GM23338 (cell line): ENCODE data around the gene TBC1D2B. TPM values are rescaled to one million over a fixed set of nuclear protein-coding genes. Genes with fewer than 3 reads are reported as not detected.
A peak's percentile ranks its signal among the peaks of the same experiment; 100 is the strongest.
"Not testable (repeated sequence)": the region's sequence is repeated elsewhere in the genome, so short reads cannot be mapped to it uniquely, and the experiment has no call there.

Experiments
- ATAC-seq: fragments of 200-7000 bp; cut with Tn5 transposase; 3 replicates; pipeline ENCODE4 v1.9.1; 2020
- DNase-seq: peaks from one replicate; pipeline ENCODE4 v3.0.0-alpha.2; 2015; ENCODE audit warnings: low spot score
- H2AFZ ChIP-seq: fragments of 200-600 bp; sonication (generic); 2 replicates; pipeline ENCODE4 v1.8.0; 2016; ENCODE audit warnings: antibody characterized with exemption, mild to moderate bottlenecking, moderate library complexity
- H3F3A ChIP-seq: fragments of 200-600 bp; sonication (generic); replicated peaks from 2 replicates; pipeline ENCODE4 v1.8.0; 2017; ENCODE audit warnings: antibody characterized with exemption, mixed run types, low read depth
- H3K27ac ChIP-seq: fragments of 200-600 bp; sonication (generic); 2 replicates; pipeline ENCODE4 v1.6.1; 2016; ENCODE audit warnings: low read depth
- H3K27me3 ChIP-seq: fragments of 200-600 bp; sonication (generic); 2 replicates; pipeline ENCODE4 v1.8.0; 2016; ENCODE audit warnings: mild to moderate bottlenecking, mixed run types, moderate library complexity; ENCODE audit not compliant: insufficient read depth
- H3K36me3 ChIP-seq: fragments of 200-600 bp; sonication (generic); 2 replicates; pipeline ENCODE4 v1.8.0; 2016; ENCODE audit warnings: mild to moderate bottlenecking; ENCODE audit not compliant: insufficient read depth
- H3K4me1 ChIP-seq: fragments of 200-600 bp; sonication (generic); 2 replicates; pipeline ENCODE4 v1.8.0; 2016; ENCODE audit warnings: mild to moderate bottlenecking, moderate library complexity; ENCODE audit not compliant: insufficient read depth
- H3K4me2 ChIP-seq: fragments of 200-600 bp; sonication (generic); 2 replicates; pipeline ENCODE4 v1.7.1; 2017; ENCODE audit warnings: mixed run types
- H3K4me3 ChIP-seq: fragments of 200-600 bp; sonication (generic); 2 replicates; pipeline ENCODE4 v1.6.1; 2016; ENCODE audit warnings: mixed run types
- H3K79me2 ChIP-seq: fragments of 200-600 bp; sonication (generic); replicated peaks from 2 replicates; pipeline ENCODE4 v1.8.0; 2017; ENCODE audit warnings: mild to moderate bottlenecking; ENCODE audit not compliant: insufficient read depth
- H3K9me2 ChIP-seq: fragments of 200-600 bp; sonication (generic); 2 replicates; pipeline ENCODE4 v1.8.0; 2017; ENCODE audit not compliant: insufficient read depth
- H4K20me1 ChIP-seq: fragments of 200-600 bp; sonication (generic); replicated peaks from 2 replicates; pipeline ENCODE4 v1.8.0; 2017; ENCODE audit warnings: mild to moderate bottlenecking; ENCODE audit not compliant: insufficient read depth
- H3K27ac Mint-ChIP-seq: 2 replicates; pipeline ENCODE4 v1.8.0; 2020; ENCODE audit warnings: inconsistent platforms, mild to moderate bottlenecking, moderate library complexity, mixed read lengths
- H3K27me3 Mint-ChIP-seq: 3 replicates; pipeline ENCODE4 v1.8.0; 2022; ENCODE audit warnings: low read depth, mild to moderate bottlenecking, moderate library complexity, mixed read lengths, inconsistent platforms; ENCODE audit not compliant: insufficient read depth, poor library complexity
- H3K36me3 Mint-ChIP-seq: 3 replicates; pipeline ENCODE4 v1.8.0; 2021; ENCODE audit warnings: low read depth, mild to moderate bottlenecking, inconsistent platforms, moderate library complexity, mixed read lengths
- H3K4me1 Mint-ChIP-seq: 3 replicates; pipeline ENCODE4 v1.8.0; 2020; ENCODE audit warnings: mild to moderate bottlenecking, inconsistent platforms, mixed read lengths
- H3K4me3 Mint-ChIP-seq: 3 replicates; pipeline ENCODE4 v1.8.0; 2021; ENCODE audit warnings: moderate library complexity, mild to moderate bottlenecking, inconsistent platforms, mixed read lengths
- H3K9me3 Mint-ChIP-seq: 3 replicates; pipeline ENCODE4 v1.8.0; 2020; ENCODE audit warnings: moderate library complexity, mild to moderate bottlenecking, inconsistent platforms, mixed read lengths
- polyA plus RNA-seq: library from polyadenylated mRNA; unstranded; fragments of >200 nt; fragmentation: Nextera tagmentation; extraction: Ambion mirVana; gene quantifications from 2 replicates; pipeline ENCODE4 v1.2.1, GENCODE V29; 2016
- total RNA-seq: library from RNA; depleted of rRNA; stranded (reverse); fragments of >200 nt; shearing (Covaris generic); gene quantifications from 2 replicates; pipeline ENCODE4 v1.2.3, GENCODE V29; 2014
- TF ChIP-seq, protein P1 (sequence below), 2 experiments: fragments of 200-600 bp in 1 of 2; sonication (generic) in 1 of 2; conservative IDR thresholded peaks; 2 replicates each; pipeline versions ENCODE4 v1.5.1 to v1.6.1; 2016 to 2017; ENCODE audit warnings: antibody characterized with exemption in 2 of 2, low read depth in 2 of 2, mild to moderate bottlenecking in 2 of 2, moderate library complexity in 1 of 2

Gene TBC1D2B
- total and polyA plus RNA-seq, 2 experiments from 2014 or later, result 3.6 to 17.8 TPM

GRCh38 chr15:77958716-77959431 lies 118.6 kb downstream of the TBC1D2B start:
- peaks cover 15% of the 10 kb centered on the region for H3K4me1 Mint-ChIP-seq
- H3K9me3 Mint-ChIP-seq, H3K27ac ChIP-seq, H3K79me2 ChIP-seq, H4K20me1 ChIP-seq, H3F3A ChIP-seq, H3K36me3 ChIP-seq, H3K9me2 ChIP-seq, H3K27ac Mint-ChIP-seq, H3K27me3 ChIP-seq, H3K4me3 Mint-ChIP-seq, H3K4me3 ChIP-seq, DNase-seq, H3K4me2 ChIP-seq, H3K27me3 Mint-ChIP-seq, H3K36me3 Mint-ChIP-seq: not testable (repeated sequence)
- Histone ChIP-seq H2AFZ (0 out of 2 replicates have a peak overlapping the region, but pooled peaks have one; percentile 69), H3K4me1 (peaks cover 10% of the 10 kb centered on the region)
- ATAC-seq, result peak; percentile 34

DNA sequence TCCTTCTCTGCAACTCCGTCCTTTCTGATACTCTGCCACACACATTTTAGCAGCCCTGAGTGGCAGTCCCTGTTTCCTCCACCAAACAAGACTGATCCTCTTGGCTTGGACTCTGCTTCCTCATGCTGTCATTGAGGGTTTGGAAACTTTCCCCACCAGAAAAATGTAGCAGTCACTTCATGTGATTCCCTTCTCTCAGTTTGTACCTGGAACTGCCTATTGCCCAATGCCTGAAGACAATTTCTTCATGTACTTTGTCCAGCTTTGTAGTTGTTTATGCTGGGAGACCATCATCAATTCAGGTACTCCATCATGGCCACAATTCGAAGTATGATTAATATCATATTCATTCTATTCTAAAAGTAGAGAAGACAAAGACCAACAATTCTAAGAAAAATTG lies 119.5 kb downstream of the TBC1D2B start:
- ATAC-seq, H3F3A ChIP-seq, H3K4me3 ChIP-seq, H3K27me3 Mint-ChIP-seq, H3K27me3 ChIP-seq, H3K9me2 ChIP-seq, H3K27ac ChIP-seq, H3K4me2 ChIP-seq, H3K79me2 ChIP-seq, H3K36me3 Mint-ChIP-seq, H4K20me1 ChIP-seq, H2AFZ ChIP-seq, H3K27ac Mint-ChIP-seq, DNase-seq, H3K9me3 Mint-ChIP-seq, H3K4me3 Mint-ChIP-seq, H3K36me3 ChIP-seq: not testable (repeated sequence)
- peaks cover 15% of the 10 kb centered on the region for H3K4me1 Mint-ChIP-seq
- peaks cover 10% of the 10 kb centered on the region for H3K4me1 ChIP-seq

- H4K20me1 ChIP-seq, H3K4me1 ChIP-seq, DNase-seq, H2AFZ ChIP-seq, H3F3A ChIP-seq, H3K4me3 ChIP-seq, H3K27me3 Mint-ChIP-seq, H3K4me2 ChIP-seq, H3K4me3 Mint-ChIP-seq, H3K4me1 Mint-ChIP-seq, ATAC-seq, H3K27ac ChIP-seq, H3K27ac Mint-ChIP-seq, H3K9me3 Mint-ChIP-seq, H3K36me3 ChIP-seq, H3K27me3 ChIP-seq, H3K36me3 Mint-ChIP-seq, H3K9me2 ChIP-seq, H3K79me2 ChIP-seq: not testable (repeated sequence)
Measured at GRCh38 chr15:77953926-77954325, 123.6 kb downstream of the TBC1D2B start.

GRCh38 chr15:77952928-77953446 lies 124.5 kb downstream of the TBC1D2B start:
- not testable (repeated sequence) for H3K79me2 ChIP-seq, H3F3A ChIP-seq, H3K4me3 ChIP-seq, H3K4me2 ChIP-seq, H3K4me1 ChIP-seq, H3K4me1 Mint-ChIP-seq, H3K27ac ChIP-seq, H2AFZ ChIP-seq, H3K27ac Mint-ChIP-seq, H4K20me1 ChIP-seq, H3K27me3 ChIP-seq, H3K9me3 Mint-ChIP-seq, H3K4me3 Mint-ChIP-seq, H3K36me3 ChIP-seq, H3K9me2 ChIP-seq, H3K27me3 Mint-ChIP-seq, H3K36me3 Mint-ChIP-seq
- DNase-seq (peak; percentile 39), ATAC-seq (peak; percentile 68)
- TF ChIP-seq, protein P1, sequence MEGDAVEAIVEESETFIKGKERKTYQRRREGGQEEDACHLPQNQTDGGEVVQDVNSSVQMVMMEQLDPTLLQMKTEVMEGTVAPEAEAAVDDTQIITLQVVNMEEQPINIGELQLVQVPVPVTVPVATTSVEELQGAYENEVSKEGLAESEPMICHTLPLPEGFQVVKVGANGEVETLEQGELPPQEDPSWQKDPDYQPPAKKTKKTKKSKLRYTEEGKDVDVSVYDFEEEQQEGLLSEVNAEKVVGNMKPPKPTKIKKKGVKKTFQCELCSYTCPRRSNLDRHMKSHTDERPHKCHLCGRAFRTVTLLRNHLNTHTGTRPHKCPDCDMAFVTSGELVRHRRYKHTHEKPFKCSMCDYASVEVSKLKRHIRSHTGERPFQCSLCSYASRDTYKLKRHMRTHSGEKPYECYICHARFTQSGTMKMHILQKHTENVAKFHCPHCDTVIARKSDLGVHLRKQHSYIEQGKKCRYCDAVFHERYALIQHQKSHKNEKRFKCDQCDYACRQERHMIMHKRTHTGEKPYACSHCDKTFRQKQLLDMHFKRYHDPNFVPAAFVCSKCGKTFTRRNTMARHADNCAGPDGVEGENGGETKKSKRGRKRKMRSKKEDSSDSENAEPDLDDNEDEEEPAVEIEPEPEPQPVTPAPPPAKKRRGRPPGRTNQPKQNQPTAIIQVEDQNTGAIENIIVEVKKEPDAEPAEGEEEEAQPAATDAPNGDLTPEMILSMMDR (conservative IDR thresholded peaks at IDR 0.05; ENCODE audit: low read depth in 2 of 2), result peak in 1 of 2 experiments; percentile 49; a peak in 2 of 4 replicates

- not testable (repeated sequence) for H3K4me1 ChIP-seq, H3K4me3 ChIP-seq, H3K27ac ChIP-seq, H3K27me3 ChIP-seq, H2AFZ ChIP-seq, H3K9me2 ChIP-seq, H3K79me2 ChIP-seq, H3K27me3 Mint-ChIP-seq, H3K4me2 ChIP-seq, H4K20me1 ChIP-seq, H3F3A ChIP-seq, H3K36me3 Mint-ChIP-seq, H3K4me3 Mint-ChIP-seq, ATAC-seq, H3K27ac Mint-ChIP-seq, DNase-seq, H3K9me3 Mint-ChIP-seq, H3K36me3 ChIP-seq, H3K4me1 Mint-ChIP-seq
Measured at GRCh38 chr15:77951105-77951786, 126.3 kb downstream of the TBC1D2B start.

DNA sequence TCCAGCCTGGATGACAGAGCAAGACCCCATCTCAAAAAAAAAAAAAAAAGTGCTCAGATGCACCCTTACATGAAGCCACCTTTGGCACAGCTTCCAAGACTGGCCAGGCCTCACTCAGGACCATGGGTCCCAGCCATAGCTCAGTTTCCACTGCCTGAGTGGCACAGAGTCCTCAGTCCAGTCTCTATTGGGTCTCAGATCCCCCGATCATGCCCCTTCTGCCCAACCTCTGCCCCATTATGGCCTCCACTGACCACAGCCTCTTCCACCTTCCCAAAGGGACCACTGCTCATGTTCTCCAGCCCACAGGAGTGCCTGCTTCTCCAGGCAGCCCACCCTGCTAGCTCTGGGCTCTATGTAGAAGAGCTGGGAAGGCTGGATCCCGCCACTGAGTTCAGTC lies 127.0 kb downstream of the TBC1D2B start:
- H3K9me2 ChIP-seq, result not testable (repeated sequence)

More for the DNA sequence above, 127.0 kb downstream of the TBC1D2B start:
- H2AFZ ChIP-seq, H3K27ac ChIP-seq, H3K4me2 ChIP-seq, H3K9me3 Mint-ChIP-seq, H3F3A ChIP-seq, H3K4me3 ChIP-seq, H4K20me1 ChIP-seq, H3K4me1 ChIP-seq, H3K4me3 Mint-ChIP-seq, H3K27me3 ChIP-seq, H3K27me3 Mint-ChIP-seq, H3K27ac Mint-ChIP-seq, H3K79me2 ChIP-seq, DNase-seq, H3K36me3 Mint-ChIP-seq, H3K36me3 ChIP-seq, H3K4me1 Mint-ChIP-seq, ATAC-seq: not testable (repeated sequence)
